ENCODE data around the gene RBP3. TPM values are rescaled to one million over a fixed set of nuclear protein-coding genes. Genes with fewer than 3 reads are reported as not detected.

The RBP3 gene
- total RNA-seq, 1 experiment from 2014 or later: not detected

- Histone ChIP-seq H3K79me2 (ENCODE audit: insufficient read depth, low read length) (no peaks in the 10 kb centered on the region), H3K4me3 (replicated peaks in 1 of 2; ENCODE audit: low read depth in 1 of 2, low read length in 2 of 2) (no peak overlapping the region), H3K27ac (ENCODE audit: low read depth, low read length) (no peak overlapping the region), H3K4me1 (ENCODE audit: control insufficient read depth in 1 of 2, insufficient read depth in 2 of 2, low read length in 2 of 2) (no peaks in the 10 kb centered on the region), H4K20me1 (ENCODE audit: insufficient read depth) (no peaks in the 10 kb centered on the region), H3K27me3 (ENCODE audit: insufficient read depth, low read length) (no peaks in the 10 kb centered on the region), H2AFZ (ENCODE audit: low read depth, low read length, poor library complexity, severe bottlenecking) (no peak overlapping the region), H3K9me2 (ENCODE audit: insufficient read depth) (no peaks in the 10 kb centered on the region), H3K9me3 (ENCODE audit: control insufficient read depth in 1 of 2, insufficient read depth in 1 of 2, low read depth in 1 of 2, low read length in 2 of 2) (no peaks in the 10 kb centered on the region), H3K4me2 (ENCODE audit: low read length) (no peak overlapping the region), H3K9ac (ENCODE audit: low read length) (no peak overlapping the region), H3K36me3 (ENCODE audit: control insufficient read depth in 1 of 2, insufficient read depth in 2 of 2, low read length in 2 of 2) (no peaks in the 10 kb centered on the region)
- CTCF ChIA-PET: interaction anchor here (0.9 kb wide), 1 partner anchor 14 kb away, joined by 3 read pairs; no protein-coding TSS in a partner anchor
- no peak for TF ChIP-seq FOSL1 (IDR thresholded peaks at IDR 0.05; ENCODE audit: low read depth)
- no peak for TF ChIP-seq YY1 (IDR thresholded peaks at IDR 0.05; ENCODE audit: extremely low read depth, insufficient replicate concordance, low read depth, low read length)
- TF ChIP-seq POLR2A (IDR thresholded peaks at IDR 0.05; ENCODE audit: borderline replicate concordance, extremely low read depth, insufficient read depth, insufficient read length): no peak
- no peak for TF ChIP-seq CEBPB (IDR thresholded peaks at IDR 0.05; ENCODE audit: low read depth)
- no peak for TF ChIP-seq CBX3 (IDR thresholded peaks at IDR 0.05; ENCODE audit: low read depth)
- no peak for TF ChIP-seq ZFX (IDR thresholded peaks at IDR 0.05)
- no peak for TF ChIP-seq SIN3A (IDR thresholded peaks at IDR 0.05; ENCODE audit: low read depth)
- TF ChIP-seq SP1 (IDR thresholded peaks at IDR 0.05; ENCODE audit: low read depth): no peak
- intact Hi-C loops (cut with micrococcal nuclease): no loop called here
- no peak for DNase-seq (ENCODE audit: low read depth, low spot score)
- POLR2A ChIA-PET: no interaction called here
- ATAC-seq: no peak
- RAD21 ChIA-PET (ENCODE audit: low non-redundant PET in 1 of 2, low total read pairs in 2 of 2, uncharacterized antibody in 2 of 2, unreplicated experiment in 2 of 2): no interaction called here
- no TSS peak for BruUV-seq (replicated peaks)
Measured at GRCh38 chr10:47347303-47347675, 874 bp upstream of the RBP3 start.

GRCh38 chr10:47348661-47349470 is 703 bp downstream of the RBP3 start:
- intact Hi-C loops (cut with micrococcal nuclease): no loop called here

More at GRCh38 chr10:47348661-47349470, 703 bp downstream of the RBP3 start:
- Histone ChIP-seq H3K27ac (ENCODE audit: low read depth, low read length) (no peak overlapping the region), H3K9me2 (ENCODE audit: insufficient read depth) (no peaks in the 10 kb centered on the region), H4K20me1 (ENCODE audit: insufficient read depth) (no peaks in the 10 kb centered on the region), H3K4me3 (replicated peaks in 1 of 2; ENCODE audit: low read depth in 1 of 2, low read length in 2 of 2) (no peak overlapping the region), H3K4me1 (ENCODE audit: control insufficient read depth in 1 of 2, insufficient read depth in 2 of 2, low read length in 2 of 2) (no peaks in the 10 kb centered on the region), H3K27me3 (ENCODE audit: insufficient read depth, low read length) (no peaks in the 10 kb centered on the region), H3K9me3 (ENCODE audit: control insufficient read depth in 1 of 2, insufficient read depth in 1 of 2, low read depth in 1 of 2, low read length in 2 of 2) (no peaks in the 10 kb centered on the region), H3K4me2 (ENCODE audit: low read length) (no peak overlapping the region), H3K36me3 (ENCODE audit: control insufficient read depth in 1 of 2, insufficient read depth in 2 of 2, low read length in 2 of 2) (no peaks in the 10 kb centered on the region), H3K9ac (ENCODE audit: low read length) (no peak overlapping the region), H3K79me2 (ENCODE audit: insufficient read depth, low read length) (no peaks in the 10 kb centered on the region), H2AFZ (ENCODE audit: low read depth, low read length, poor library complexity, severe bottlenecking) (no peak overlapping the region)
- POLR2A ChIA-PET: no interaction called here
- DNase-seq (ENCODE audit: low read depth, low spot score) (no peak), ATAC-seq (no peak)
- TF ChIP-seq SRF (IDR thresholded peaks at IDR 0.05; ENCODE audit: low read depth) (no peak), ELF1 (IDR thresholded peaks at IDR 0.05; ENCODE audit: borderline replicate concordance, low read depth) (no peak), REST (IDR thresholded peaks at IDR 0.05; ENCODE audit: low read depth) (no peak), CBX3 (IDR thresholded peaks at IDR 0.05; ENCODE audit: low read depth) (no peak), ZNF274 (IDR thresholded peaks at IDR 0.05; ENCODE audit: low read depth, low read length) (no peak), POLR2A (IDR thresholded peaks at IDR 0.05; ENCODE audit: borderline replicate concordance, extremely low read depth, insufficient read depth, insufficient read length) (no peak)
- RAD21 ChIA-PET (ENCODE audit: low non-redundant PET in 1 of 2, low total read pairs in 2 of 2, uncharacterized antibody in 2 of 2, unreplicated experiment in 2 of 2): no interaction called here
- CTCF ChIA-PET: no interaction called here
- no TSS peak for BruUV-seq (replicated peaks)
